Measurements from ENCODE around the gene DLGAP1. TPM values are rescaled to one million over a fixed set of nuclear protein-coding genes. Genes with fewer than 3 reads are reported as not detected.

DLGAP1 gene
- total and polyA plus RNA-seq, 2 donors (not counting 1 experiment from before 2014, with no cell fraction given): 0.07 to 0.61 TPM

DNA sequence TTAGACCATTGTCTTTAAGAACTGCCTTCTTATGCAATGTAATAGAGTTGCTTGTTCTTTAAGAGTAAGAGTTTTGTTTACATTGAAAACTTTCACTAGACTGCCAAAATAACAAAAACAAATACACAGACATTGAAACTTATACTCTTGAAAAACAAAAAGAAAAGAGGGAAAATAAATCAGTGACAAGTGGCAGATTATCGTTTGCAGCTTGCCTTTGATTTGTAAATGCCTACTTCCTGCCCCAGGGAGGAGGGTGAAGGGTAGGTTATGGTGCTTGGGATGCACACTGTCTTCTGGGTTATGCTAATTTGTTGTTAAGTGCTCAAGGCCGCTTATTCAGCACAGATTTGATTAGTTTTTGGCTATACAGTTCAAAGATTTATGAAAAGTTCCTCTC lies 806.5 kb downstream of the DLGAP1 start:
- H4K20me1 ChIP-seq (ENCODE audit: control insufficient read depth, insufficient read depth, low read length, poor library complexity, severe bottlenecking): no peaks in the 10 kb centered on the region
- no peak for TF ChIP-seq EZH2 (IDR thresholded peaks at IDR 0.05; ENCODE audit: borderline replicate concordance, insufficient read depth, low read depth, low read length, poor library complexity, severe bottlenecking)
- ATAC-seq (ENCODE audit: low read depth): no peak
- H2AFZ ChIP-seq (ENCODE audit: insufficient read depth, low read depth, low read length, poor library complexity, severe bottlenecking): no peak overlapping the region
- no peaks in the 10 kb centered on the region for H3K4me1 ChIP-seq (ENCODE audit: control insufficient read depth in 2 of 2, insufficient read depth in 2 of 2, low read length in 2 of 2)
- no peak overlapping the region for H3K27ac Mint-ChIP-seq
- CTCF ChIA-PET: no interaction called here
- H3K9ac ChIP-seq (ENCODE audit: low read length): no peak overlapping the region
- POLR2A ChIA-PET: no interaction called here
- H3K4me3 ChIP-seq (ENCODE audit: control extremely low read depth in 1 of 5, extremely low read depth in 1 of 5, insufficient read depth in 1 of 5, low read depth in 2 of 5, low read length in 4 of 5): no peak overlapping the region
- H3K4me2 ChIP-seq (replicated peaks; ENCODE audit: low read depth, low read length, poor library complexity, severe bottlenecking): no peak overlapping the region
- H3K9me3 ChIP-seq (ENCODE audit: control extremely low read depth in 1 of 3, control insufficient read depth in 2 of 3, insufficient read depth in 1 of 3, low read length in 2 of 3): no peaks in the 10 kb centered on the region
- H3K27ac ChIP-seq (ENCODE audit: low read length in 2 of 2): no peak overlapping the region
- H3K4me1 Mint-ChIP-seq: no peaks in the 10 kb centered on the region
- H3K36me3 ChIP-seq (replicated peaks in 1 of 2; ENCODE audit: control extremely low read depth in 1 of 2, control insufficient read depth in 1 of 2, extremely low read depth in 1 of 2, insufficient read depth in 2 of 2, low read length in 1 of 2): no peaks in the 10 kb centered on the region
- DNase-seq: no peak
- peaks cover 16% of the 10 kb centered on the region for H3K27me3 Mint-ChIP-seq
- intact Hi-C loops (cut with micrococcal nuclease): no loop called here
- 69% methylated on average over 2 of the region's 2 CpGs for WGBS (ENCODE audit: insufficient coverage)
- no peaks in the 10 kb centered on the region for H3K9me3 Mint-ChIP-seq (ENCODE audit: insufficient read depth)
- H3K79me2 ChIP-seq (ENCODE audit: control insufficient read depth, insufficient read depth, low read length): no peaks in the 10 kb centered on the region
- H3K4me3 Mint-ChIP-seq: no peak overlapping the region
- H3K27me3 ChIP-seq (replicated peaks in 1 of 4; ENCODE audit: control extremely low read depth in 1 of 4, control insufficient read depth in 3 of 4, insufficient read depth in 4 of 4, low read length in 3 of 4): no peaks in the 10 kb centered on the region

DNA sequence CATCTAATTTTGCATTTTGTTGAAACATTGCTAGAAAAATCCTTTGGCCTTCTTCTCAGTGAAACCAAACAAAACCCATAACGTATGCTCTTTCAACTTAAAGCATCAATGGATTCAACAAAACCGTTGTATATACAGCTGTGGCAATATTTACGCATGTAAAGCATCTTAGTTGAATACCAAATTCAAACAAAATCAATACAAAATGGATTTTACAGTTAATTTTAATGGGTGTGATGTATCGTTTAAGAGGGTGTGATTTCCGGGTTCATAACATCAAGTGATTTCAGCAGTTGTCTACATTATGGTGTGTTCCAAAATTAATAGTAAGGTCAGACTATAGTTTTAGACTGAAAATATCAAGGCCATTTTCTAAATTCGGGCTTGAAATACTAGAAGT lies 806.9 kb downstream of the DLGAP1 start:
- H3K9ac ChIP-seq (ENCODE audit: low read length): no peak overlapping the region
- TF ChIP-seq EZH2 (IDR thresholded peaks at IDR 0.05; ENCODE audit: borderline replicate concordance, insufficient read depth, low read depth, low read length, poor library complexity, severe bottlenecking): no peak
- TF ChIP-seq, protein P1, sequence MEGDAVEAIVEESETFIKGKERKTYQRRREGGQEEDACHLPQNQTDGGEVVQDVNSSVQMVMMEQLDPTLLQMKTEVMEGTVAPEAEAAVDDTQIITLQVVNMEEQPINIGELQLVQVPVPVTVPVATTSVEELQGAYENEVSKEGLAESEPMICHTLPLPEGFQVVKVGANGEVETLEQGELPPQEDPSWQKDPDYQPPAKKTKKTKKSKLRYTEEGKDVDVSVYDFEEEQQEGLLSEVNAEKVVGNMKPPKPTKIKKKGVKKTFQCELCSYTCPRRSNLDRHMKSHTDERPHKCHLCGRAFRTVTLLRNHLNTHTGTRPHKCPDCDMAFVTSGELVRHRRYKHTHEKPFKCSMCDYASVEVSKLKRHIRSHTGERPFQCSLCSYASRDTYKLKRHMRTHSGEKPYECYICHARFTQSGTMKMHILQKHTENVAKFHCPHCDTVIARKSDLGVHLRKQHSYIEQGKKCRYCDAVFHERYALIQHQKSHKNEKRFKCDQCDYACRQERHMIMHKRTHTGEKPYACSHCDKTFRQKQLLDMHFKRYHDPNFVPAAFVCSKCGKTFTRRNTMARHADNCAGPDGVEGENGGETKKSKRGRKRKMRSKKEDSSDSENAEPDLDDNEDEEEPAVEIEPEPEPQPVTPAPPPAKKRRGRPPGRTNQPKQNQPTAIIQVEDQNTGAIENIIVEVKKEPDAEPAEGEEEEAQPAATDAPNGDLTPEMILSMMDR (IDR thresholded peaks at IDR 0.05): no peak
- no peak overlapping the region for H2AFZ ChIP-seq (ENCODE audit: insufficient read depth, low read depth, low read length, poor library complexity, severe bottlenecking)
- H3K4me3 ChIP-seq (ENCODE audit: control extremely low read depth in 1 of 5, extremely low read depth in 1 of 5, insufficient read depth in 1 of 5, low read depth in 2 of 5, low read length in 4 of 5): no peak overlapping the region
- no peak overlapping the region for H3K27ac ChIP-seq (ENCODE audit: low read length in 2 of 2)
- ATAC-seq (ENCODE audit: low read depth) (no peak), DNase-seq (no peak)
- WGBS (ENCODE audit: insufficient coverage): 100% methylated on average over 2 of the region's 6 CpGs
- H3K9me3 Mint-ChIP-seq (ENCODE audit: insufficient read depth): no peaks in the 10 kb centered on the region
- peaks cover 17% of the 10 kb centered on the region for H3K27me3 Mint-ChIP-seq
- intact Hi-C loops (cut with micrococcal nuclease): no loop called here
- no peaks in the 10 kb centered on the region for H3K9me3 ChIP-seq (ENCODE audit: control extremely low read depth in 1 of 3, control insufficient read depth in 2 of 3, insufficient read depth in 1 of 3, low read length in 2 of 3)
- ChIA-PET CTCF (no interaction called here), POLR2A (no interaction called here)
- no peaks in the 10 kb centered on the region for H3K27me3 ChIP-seq (replicated peaks in 1 of 4; ENCODE audit: control extremely low read depth in 1 of 4, control insufficient read depth in 3 of 4, insufficient read depth in 4 of 4, low read length in 3 of 4)
- no peaks in the 10 kb centered on the region for H3K4me1 ChIP-seq (ENCODE audit: control insufficient read depth in 2 of 2, insufficient read depth in 2 of 2, low read length in 2 of 2)
- H3K36me3 ChIP-seq (replicated peaks in 1 of 2; ENCODE audit: control extremely low read depth in 1 of 2, control insufficient read depth in 1 of 2, extremely low read depth in 1 of 2, insufficient read depth in 2 of 2, low read length in 1 of 2): no peaks in the 10 kb centered on the region
- no peaks in the 10 kb centered on the region for H3K79me2 ChIP-seq (ENCODE audit: control insufficient read depth, insufficient read depth, low read length)
- H3K4me3 Mint-ChIP-seq: no peak overlapping the region
- H3K4me1 Mint-ChIP-seq: no peaks in the 10 kb centered on the region
- H3K4me2 ChIP-seq (replicated peaks; ENCODE audit: low read depth, low read length, poor library complexity, severe bottlenecking): no peak overlapping the region
- no peak overlapping the region for H3K27ac Mint-ChIP-seq
- no peaks in the 10 kb centered on the region for H4K20me1 ChIP-seq (ENCODE audit: control insufficient read depth, insufficient read depth, low read length, poor library complexity, severe bottlenecking)
